Measurements from ENCODE around the gene PACSIN1.

The PACSIN1 gene

DNA sequence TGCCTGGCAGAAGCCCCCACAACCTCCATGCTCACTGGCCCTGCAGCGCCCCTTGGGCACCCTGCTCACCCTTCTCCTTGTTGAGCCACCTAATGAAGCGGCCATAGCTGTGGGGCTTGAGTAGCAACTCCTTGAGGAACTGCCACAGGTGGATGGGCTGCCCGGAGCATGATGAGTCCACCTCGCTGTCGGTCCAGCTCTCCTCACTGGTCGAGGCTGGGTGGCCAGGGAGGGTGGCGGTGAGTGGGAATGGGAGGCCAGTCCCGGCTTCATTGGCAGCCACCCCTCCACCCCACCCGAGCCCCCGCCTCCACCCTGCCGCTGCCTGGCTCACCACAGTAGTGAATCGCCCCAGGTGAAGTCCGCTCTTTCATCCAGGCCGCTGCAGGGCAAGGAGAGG is 73.3 kb downstream of the PACSIN1 start:
- no peak overlapping the region for H3K4me3 ChIP-seq (ENCODE audit: low read depth in 1 of 5, low read length in 5 of 5)

DNA sequence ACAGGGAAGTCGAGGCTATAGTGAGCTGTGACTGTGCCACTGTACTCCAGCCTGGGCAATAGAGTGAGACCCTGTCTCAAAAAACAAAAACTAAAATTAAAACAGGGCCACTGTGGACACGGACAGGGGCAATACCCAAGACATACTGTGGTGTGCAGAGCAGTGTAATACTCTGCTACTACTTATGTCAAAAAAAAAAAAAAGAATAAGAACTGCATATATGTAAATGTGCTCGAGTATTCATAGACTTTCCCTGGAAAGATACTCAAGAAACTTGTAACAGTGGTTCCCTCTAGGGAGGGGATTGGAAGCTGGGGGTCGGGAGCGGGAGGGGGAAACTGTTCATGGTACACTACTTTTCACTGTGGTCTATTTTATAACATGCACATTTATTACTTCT is 74.3 kb downstream of the PACSIN1 start:
- Histone ChIP-seq H3K27ac (ENCODE audit: low read depth, low read length) (no peak overlapping the region), H3K36me3 (ENCODE audit: control insufficient read depth in 5 of 5, insufficient read depth in 5 of 5, low read length in 5 of 5) (no peaks in the 10 kb centered on the region), H3K9ac (ENCODE audit: low read length in 5 of 5) (no peak overlapping the region), H3K9me3 (ENCODE audit: control insufficient read depth in 5 of 5, low read length in 5 of 5) (no peaks in the 10 kb centered on the region), H3K27me3 (ENCODE audit: control insufficient read depth in 5 of 5, insufficient read depth in 4 of 5, low read length in 5 of 5) (peaks cover 0 to 2% (median 0%) of the 10 kb centered on the region in 5 donors), H3K4me3 (ENCODE audit: low read depth in 1 of 5, low read length in 5 of 5) (no peak overlapping the region), H3K4me1 (ENCODE audit: control insufficient read depth in 5 of 5, insufficient read depth in 5 of 5, low read length in 5 of 5) (no peaks in the 10 kb centered on the region)

More for the DNA sequence above, 73.3 kb downstream of the PACSIN1 start:
- no peak overlapping the region for H3K9ac ChIP-seq (ENCODE audit: low read length in 5 of 5)
- H3K27ac ChIP-seq (ENCODE audit: low read depth, low read length): no peak overlapping the region
- H3K9me3 ChIP-seq (ENCODE audit: control insufficient read depth in 5 of 5, low read length in 5 of 5): no peaks in the 10 kb centered on the region
- H3K36me3 ChIP-seq (ENCODE audit: control insufficient read depth in 5 of 5, insufficient read depth in 5 of 5, low read length in 5 of 5): no peaks in the 10 kb centered on the region
- H3K27me3 ChIP-seq (ENCODE audit: control insufficient read depth in 5 of 5, insufficient read depth in 4 of 5, low read length in 5 of 5): peaks cover 0 to 2% (median 0%) of the 10 kb centered on the region in 5 donors
- H3K4me1 ChIP-seq (ENCODE audit: control insufficient read depth in 5 of 5, insufficient read depth in 5 of 5, low read length in 5 of 5): no peaks in the 10 kb centered on the region

GRCh38 chr6:34540841-34541240 is 75.0 kb downstream of the PACSIN1 start:
- Histone ChIP-seq H3K9ac (ENCODE audit: low read length in 5 of 5) (no peak overlapping the region), H3K4me1 (ENCODE audit: control insufficient read depth in 5 of 5, insufficient read depth in 5 of 5, low read length in 5 of 5) (no peaks in the 10 kb centered on the region), H3K36me3 (ENCODE audit: control insufficient read depth in 5 of 5, insufficient read depth in 5 of 5, low read length in 5 of 5) (no peaks in the 10 kb centered on the region), H3K27me3 (ENCODE audit: control insufficient read depth in 5 of 5, insufficient read depth in 4 of 5, low read length in 5 of 5) (peaks cover 0 to 2% (median 0%) of the 10 kb centered on the region in 5 donors), H3K9me3 (ENCODE audit: control insufficient read depth in 5 of 5, low read length in 5 of 5) (no peaks in the 10 kb centered on the region), H3K27ac (ENCODE audit: low read depth, low read length) (no peak overlapping the region), H3K4me3 (ENCODE audit: low read depth in 1 of 5, low read length in 5 of 5) (no peak overlapping the region)

GRCh38 chr6:34543421-34543820 is 77.5 kb downstream of the PACSIN1 start:
- peaks cover 0 to 9% (median 3%) of the 10 kb centered on the region in 5 donors for H3K4me1 ChIP-seq (ENCODE audit: control insufficient read depth in 5 of 5, insufficient read depth in 5 of 5, low read length in 5 of 5)
- H3K4me3 ChIP-seq (ENCODE audit: low read depth in 1 of 5, low read length in 5 of 5): no peak overlapping the region
- H3K36me3 ChIP-seq (ENCODE audit: control insufficient read depth in 5 of 5, insufficient read depth in 5 of 5, low read length in 5 of 5): no peaks in the 10 kb centered on the region
- no peak overlapping the region for H3K9ac ChIP-seq (ENCODE audit: low read length in 5 of 5)
- no peaks in the 10 kb centered on the region for H3K27me3 ChIP-seq (ENCODE audit: control insufficient read depth in 5 of 5, insufficient read depth in 4 of 5, low read length in 5 of 5)
- H3K27ac ChIP-seq (ENCODE audit: low read depth, low read length): no peak overlapping the region
- no peaks in the 10 kb centered on the region for H3K9me3 ChIP-seq (ENCODE audit: control insufficient read depth in 5 of 5, low read length in 5 of 5)

GRCh38 chr6:34544052-34544604 is 78.3 kb downstream of the PACSIN1 start:
- Histone ChIP-seq H3K9ac (ENCODE audit: low read length in 5 of 5) (no peak overlapping the region), H3K4me3 (ENCODE audit: low read depth in 1 of 5, low read length in 5 of 5) (no peak overlapping the region), H3K9me3 (ENCODE audit: control insufficient read depth in 5 of 5, low read length in 5 of 5) (no peaks in the 10 kb centered on the region), H3K27ac (ENCODE audit: low read depth, low read length) (no peak overlapping the region), H3K4me1 (ENCODE audit: control insufficient read depth in 5 of 5, insufficient read depth in 5 of 5, low read length in 5 of 5) (peaks cover 0 to 9% (median 3%) of the 10 kb centered on the region in 5 donors), H3K36me3 (ENCODE audit: control insufficient read depth in 5 of 5, insufficient read depth in 5 of 5, low read length in 5 of 5) (no peaks in the 10 kb centered on the region), H3K27me3 (ENCODE audit: control insufficient read depth in 5 of 5, insufficient read depth in 4 of 5, low read length in 5 of 5) (no peaks in the 10 kb centered on the region)

- Histone ChIP-seq H3K9me3 (ENCODE audit: control insufficient read depth in 5 of 5, low read length in 5 of 5) (no peaks in the 10 kb centered on the region), H3K4me1 (ENCODE audit: control insufficient read depth in 5 of 5, insufficient read depth in 5 of 5, low read length in 5 of 5) (peaks cover 0 to 12% (median 3%) of the 10 kb centered on the region in 5 donors), H3K4me3 (ENCODE audit: low read depth in 1 of 5, low read length in 5 of 5) (no peak overlapping the region), H3K9ac (ENCODE audit: low read length in 5 of 5) (no peak overlapping the region), H3K36me3 (ENCODE audit: control insufficient read depth in 5 of 5, insufficient read depth in 5 of 5, low read length in 5 of 5) (no peaks in the 10 kb centered on the region), H3K27me3 (ENCODE audit: control insufficient read depth in 5 of 5, insufficient read depth in 4 of 5, low read length in 5 of 5) (no peaks in the 10 kb centered on the region), H3K27ac (ENCODE audit: low read depth, low read length) (no peak overlapping the region)
Measured at GRCh38 chr6:34544776-34545471, 79.0 kb downstream of the PACSIN1 start.

DNA sequence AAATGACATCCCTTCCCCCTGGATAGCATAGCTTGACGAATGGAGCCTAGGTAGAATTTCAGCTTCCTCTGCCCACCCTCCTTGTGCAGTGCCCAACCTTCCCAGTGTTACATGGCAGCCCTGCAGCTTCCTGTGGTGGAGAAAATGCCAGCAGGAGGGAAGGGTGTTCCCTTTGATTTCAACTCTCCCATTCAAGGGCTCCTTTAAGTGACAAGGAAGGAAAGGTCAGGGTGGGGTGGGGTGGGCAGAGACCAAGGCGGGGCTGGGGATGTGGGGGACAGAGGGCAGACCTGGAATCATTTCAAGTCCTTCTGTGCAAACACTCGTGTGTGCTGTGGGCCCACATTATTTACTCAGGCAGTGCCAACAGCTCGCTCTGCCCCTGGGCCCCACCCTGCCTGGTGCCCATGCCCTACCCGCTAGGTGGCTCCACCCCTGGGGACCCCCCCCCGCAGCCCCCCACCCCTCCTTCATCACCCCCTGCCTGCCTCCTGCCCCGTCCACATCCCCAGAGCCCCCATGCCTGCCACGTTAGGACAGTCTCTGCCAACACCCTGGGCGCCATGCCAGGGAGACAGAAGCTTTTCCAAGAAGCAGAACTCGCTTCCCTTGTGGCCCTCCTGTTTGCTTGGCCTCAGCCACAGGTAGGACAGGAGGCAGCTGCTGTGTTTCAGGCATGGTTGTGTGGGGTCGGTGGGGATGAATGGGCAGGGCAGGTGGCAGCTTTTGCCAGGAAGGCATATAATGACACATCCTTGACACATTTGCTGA is 80.9 kb downstream of the PACSIN1 start:
- no peak overlapping the region for H3K4me3 ChIP-seq (ENCODE audit: low read depth in 1 of 5, low read length in 5 of 5)
- H3K4me1 ChIP-seq (ENCODE audit: control insufficient read depth in 5 of 5, insufficient read depth in 5 of 5, low read length in 5 of 5): peaks cover 0 to 17% (median 3%) of the 10 kb centered on the region in 5 donors
- H3K9me3 ChIP-seq (ENCODE audit: control insufficient read depth in 5 of 5, low read length in 5 of 5): no peaks in the 10 kb centered on the region
- no peak overlapping the region for H3K27ac ChIP-seq (ENCODE audit: low read depth, low read length)
- H3K36me3 ChIP-seq (ENCODE audit: control insufficient read depth in 5 of 5, insufficient read depth in 5 of 5, low read length in 5 of 5): no peaks in the 10 kb centered on the region
- no peak overlapping the region for H3K9ac ChIP-seq (ENCODE audit: low read length in 5 of 5)
- peaks cover 0 to 3% (median 0%) of the 10 kb centered on the region in 5 donors for H3K27me3 ChIP-seq (ENCODE audit: control insufficient read depth in 5 of 5, insufficient read depth in 4 of 5, low read length in 5 of 5)

DNA sequence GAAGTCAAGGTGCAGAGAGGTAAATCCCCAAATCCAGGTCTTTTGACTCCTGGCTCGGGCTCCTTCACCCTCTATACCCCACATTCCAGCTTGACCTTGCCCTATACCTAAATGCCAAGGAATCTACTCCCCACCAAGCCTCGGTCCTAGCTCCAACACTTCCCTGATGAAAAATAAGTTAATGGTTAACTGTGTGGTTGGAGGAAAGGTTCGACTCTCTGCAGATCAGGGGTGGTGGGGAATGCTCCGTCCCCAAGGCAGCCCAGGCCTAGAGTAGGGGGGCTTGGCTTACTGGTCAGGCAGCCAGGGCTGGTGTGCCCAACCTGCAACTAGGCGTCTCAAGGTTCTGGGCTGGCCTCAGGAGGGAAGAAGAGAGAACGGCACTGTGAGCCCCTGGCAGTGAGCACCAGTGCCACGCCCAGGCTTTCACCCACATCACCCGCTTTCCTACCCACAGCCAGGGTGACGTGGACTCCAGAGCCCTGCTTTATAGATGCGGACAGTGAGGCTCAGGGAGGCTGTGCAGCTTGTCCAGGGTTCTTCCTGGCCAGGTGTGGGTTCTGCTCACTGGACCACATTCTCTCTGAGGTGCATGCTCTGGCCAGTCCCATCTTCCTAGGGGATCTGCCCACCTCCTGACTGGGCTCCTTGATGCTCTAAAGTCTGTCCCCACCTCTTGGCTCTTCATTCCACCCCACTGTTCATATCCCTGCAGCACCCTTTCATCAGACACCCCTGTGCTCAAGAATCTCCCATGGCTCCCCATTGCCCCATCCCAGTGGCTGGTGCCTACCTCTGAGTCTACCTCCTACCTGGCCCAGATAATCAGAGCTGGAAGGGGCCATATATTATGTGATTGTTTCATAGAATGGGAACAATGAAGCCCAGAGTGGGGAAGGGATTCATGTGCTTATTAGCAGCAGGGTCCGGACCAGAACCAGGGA is 82.1 kb downstream of the PACSIN1 start:
- no peaks in the 10 kb centered on the region for H3K9me3 ChIP-seq (ENCODE audit: control insufficient read depth in 5 of 5, low read length in 5 of 5)
- no peaks in the 10 kb centered on the region for H3K36me3 ChIP-seq (ENCODE audit: control insufficient read depth in 5 of 5, insufficient read depth in 5 of 5, low read length in 5 of 5)
- peaks cover 0 to 3% (median 0%) of the 10 kb centered on the region in 5 donors for H3K27me3 ChIP-seq (ENCODE audit: control insufficient read depth in 5 of 5, insufficient read depth in 4 of 5, low read length in 5 of 5)
- H3K4me1 ChIP-seq (ENCODE audit: control insufficient read depth in 5 of 5, insufficient read depth in 5 of 5, low read length in 5 of 5): peaks cover 0 to 17% (median 3%) of the 10 kb centered on the region in 5 donors
- H3K9ac ChIP-seq (ENCODE audit: low read length in 5 of 5): no peak overlapping the region
- no peak overlapping the region for H3K4me3 ChIP-seq (ENCODE audit: low read depth in 1 of 5, low read length in 5 of 5)
- no peak overlapping the region for H3K27ac ChIP-seq (ENCODE audit: low read depth, low read length)

- Histone ChIP-seq H3K9ac (ENCODE audit: low read length in 5 of 5) (no peak overlapping the region), H3K27ac (ENCODE audit: low read depth, low read length) (no peak overlapping the region), H3K9me3 (ENCODE audit: control insufficient read depth in 5 of 5, low read length in 5 of 5) (no peaks in the 10 kb centered on the region), H3K27me3 (ENCODE audit: control insufficient read depth in 5 of 5, insufficient read depth in 4 of 5, low read length in 5 of 5) (peaks cover 0 to 3% (median 0%) of the 10 kb centered on the region in 5 donors), H3K36me3 (ENCODE audit: control insufficient read depth in 5 of 5, insufficient read depth in 5 of 5, low read length in 5 of 5) (no peaks in the 10 kb centered on the region), H3K4me3 (ENCODE audit: low read depth in 1 of 5, low read length in 5 of 5) (no peak overlapping the region), H3K4me1 (ENCODE audit: control insufficient read depth in 5 of 5, insufficient read depth in 5 of 5, low read length in 5 of 5) (peaks cover 0 to 17% (median 3%) of the 10 kb centered on the region in 5 donors)
Measured at GRCh38 chr6:34549026-34549803, 83.3 kb downstream of the PACSIN1 start.

All from subcutaneous abdominal adipose tissue (tissue), 5 donors.